Endothelial cell of umbilical vein (primary cell): ENCODE results near the gene KRT33B. TPM values are rescaled to one million over a fixed set of nuclear protein-coding genes. Genes with fewer than 3 reads are reported as not detected.

ENCODE experiments used
- BruUV-seq: library from RNA; stranded (reverse); fragments of 400-500 nt; replicated peaks from 2 replicates; lab custom pipeline; 2021; lab: Mats Ljungman, UMichigan
- CTCF ChIA-PET: fragments of 300-600, 350-600 bp; sonication (Branson Sonifier 250); formaldehyde crosslinking; loops from one replicate; lab custom pipeline; 2021; ENCODE audit warnings: antibody characterized with exemption, inconsistent platforms; lab: Charles Lee
- POLR2A ChIA-PET: fragments of 300-600, 350-600 bp; sonication (Branson Sonifier 250); formaldehyde crosslinking; loops from one replicate; lab custom pipeline; 2021; ENCODE audit warnings: antibody characterized with exemption, inconsistent platforms; lab: Charles Lee
- DNase-seq: peaks from one replicate; pipeline ENCODE4 v3.0.0-alpha.2; 2011; ENCODE audit warnings: low read depth, low spot score
- FAIRE-seq: peaks from 2 replicates; lab custom pipeline; 2011; peaks lifted over from hg19 to GRCh38; lab: Jason Lieb, UNC
- H2AFZ ChIP-seq: 2 replicates; pipeline ENCODE4 v1.6.0; 2012; ENCODE audit warnings: low read depth, low read length, control low read depth, inconsistent platforms
- H3K27ac ChIP-seq: 2 replicates; pipeline ENCODE4 v1.5.1; 2011; ENCODE audit warnings: low read depth, mild to moderate bottlenecking, control low read depth, low read length, moderate library complexity; ENCODE audit not compliant: insufficient read depth
- H3K27me3 ChIP-seq, 2 experiments: 2 replicates each; pipeline versions ENCODE4 v1.6.0 to v1.6.1; 2011; ENCODE audit warnings: low read length in 2 of 2, mixed read lengths in 1 of 2; ENCODE audit not compliant: control insufficient read depth in 2 of 2, insufficient read depth in 2 of 2
- H3K36me3 ChIP-seq, 2 experiments: 2 replicates in 1 of 2; 3 replicates in 1 of 2; pipeline ENCODE4 v1.5.1; 2011; ENCODE audit warnings: low read length in 2 of 2, mild to moderate bottlenecking in 1 of 2, moderate library complexity in 1 of 2; ENCODE audit not compliant: control insufficient read depth in 2 of 2, insufficient read depth in 2 of 2; ENCODE audit errors: extremely low read depth in 1 of 2
- H3K4me1 ChIP-seq: 3 replicates; pipeline ENCODE4 v1.5.1; 2011; ENCODE audit warnings: mild to moderate bottlenecking, low read length; ENCODE audit not compliant: control insufficient read depth, insufficient read depth; ENCODE audit errors: extremely low read depth
- H3K4me2 ChIP-seq: 2 replicates; pipeline ENCODE4 v1.6.1; 2011; ENCODE audit warnings: low read length, control low read depth, mixed read lengths; ENCODE audit not compliant: insufficient read depth
- H3K4me3 ChIP-seq, 3 experiments: fragments of 200-600 bp in 1 of 3; sonication (generic), shearing (Covaris generic) in 1 of 3; replicated peaks in 1 of 3; 2 replicates each; pipeline ENCODE4 v1.5.1; 2011 to 2016; ENCODE audit warnings: control low read depth in 3 of 3, low read length in 3 of 3, mild to moderate bottlenecking in 2 of 3, inconsistent platforms in 1 of 3, low read depth in 1 of 3, moderate library complexity in 1 of 3; ENCODE audit not compliant: insufficient read depth in 1 of 3
- H3K79me2 ChIP-seq: 2 replicates; pipeline ENCODE4 v1.6.0; 2012; ENCODE audit warnings: low read length, inconsistent platforms; ENCODE audit not compliant: control insufficient read depth, insufficient read depth
- H3K9ac ChIP-seq: replicated peaks from 2 replicates; pipeline ENCODE3; 2011; ENCODE audit warnings: low read length, control low read depth; ENCODE audit not compliant: insufficient read depth; ENCODE audit errors: extremely low read depth
- H3K9me1 ChIP-seq: replicated peaks from 3 replicates; pipeline ENCODE4 v1.6.0; 2011; ENCODE audit warnings: mild to moderate bottlenecking, low read length; ENCODE audit not compliant: control insufficient read depth, insufficient read depth; ENCODE audit errors: extremely low read depth
- H3K9me3 ChIP-seq: replicated peaks from 2 replicates; pipeline ENCODE4 v1.5.1; 2012; ENCODE audit warnings: low read length, inconsistent platforms; ENCODE audit not compliant: control insufficient read depth, insufficient read depth
- H4K20me1 ChIP-seq: replicated peaks from 2 replicates; pipeline ENCODE3; 2011; ENCODE audit warnings: mild to moderate bottlenecking, low read length; ENCODE audit not compliant: control insufficient read depth, insufficient read depth; ENCODE audit errors: extremely low read depth
- CTCF ChIP-seq, 2 donors: IDR thresholded peaks; 1 replicate in 1 of 2; 2 replicates in 1 of 2; pipeline ENCODE4 v1.5.1; 2011; ENCODE audit warnings: low read length in 2 of 2, mild to moderate bottlenecking in 2 of 2, moderate library complexity in 2 of 2, control low read depth in 1 of 2, inconsistent platforms in 1 of 2, low read depth in 1 of 2; ENCODE audit not compliant: insufficient read depth in 1 of 2; ENCODE audit errors: extremely low read depth in 1 of 2
- EZH2 ChIP-seq: IDR thresholded peaks from 2 replicates; pipeline ENCODE4 v1.6.1; 2012; ENCODE audit warnings: borderline replicate concordance, low read depth, mild to moderate bottlenecking, moderate library complexity, low read length, inconsistent platforms; ENCODE audit not compliant: severe bottlenecking
- FOS ChIP-seq: IDR thresholded peaks from 2 replicates; pipeline ENCODE4 v1.6.1; 2011; ENCODE audit warnings: mild to moderate bottlenecking, low read length, moderate library complexity, borderline replicate concordance; ENCODE audit not compliant: insufficient read depth
- GATA2 ChIP-seq: IDR thresholded peaks from 2 replicates; pipeline ENCODE4 v1.7.0; 2011; ENCODE audit warnings: low read depth, mild to moderate bottlenecking, moderate library complexity, mixed read lengths, low read length; ENCODE audit not compliant: insufficient read length, insufficient read depth
- JUN ChIP-seq: IDR thresholded peaks from 2 replicates; pipeline ENCODE4 v1.6.1; 2011; ENCODE audit warnings: borderline replicate concordance, low read depth; ENCODE audit not compliant: insufficient read length, insufficient read depth
- MAX ChIP-seq: IDR thresholded peaks from 2 replicates; pipeline ENCODE4 v1.6.1; 2011; ENCODE audit not compliant: insufficient read depth, insufficient read length
- MYC ChIP-seq: IDR thresholded peaks from one replicate; pipeline ENCODE4 v1.6.1; 2011; ENCODE audit warnings: mild to moderate bottlenecking, low read depth, low read length
- POLR2A ChIP-seq: IDR thresholded peaks from 2 replicates; pipeline ENCODE4 v1.6.1; 2012; ENCODE audit warnings: low read depth, mild to moderate bottlenecking, control low read depth, low read length
- POLR2AphosphoS5 ChIP-seq: IDR thresholded peaks from 2 replicates; pipeline ENCODE4 v1.6.1; 2012; ENCODE audit warnings: low read depth, mild to moderate bottlenecking, control low read depth, low read length, moderate library complexity; ENCODE audit not compliant: insufficient read depth
- dilution Hi-C: fragments of 300-500 bp; cut with MboI; formaldehyde crosslinking; loops from one replicate; pipeline ENCODE4 v1.15.0; 2019; ENCODE audit warnings: low sequenced_read_pairs; ENCODE audit not compliant: extremely low pct_ligation_motif_present
- intact Hi-C: fragments of 100-400 bp; cut with micrococcal nuclease; formaldehyde crosslinking; loops from one replicate; pipeline ENCODE4 v1.10.0; 2022
- polyA plus RNA-seq, 4 experiments: library from polyadenylated mRNA; depleted of rRNA in 3 of 4; stranded (reverse) in 3 of 4; unstranded in 1 of 4; fragments of >200 nt; gene quantifications; 2 replicates each; pipeline versions ENCODE4 v1.2.1 to v1.2.3, GENCODE V29; 2011 to 2012; ENCODE audit warnings: missing spikeins in 1 of 4
- total RNA-seq: library from RNA; stranded (reverse); gene quantifications from 2 replicates; pipeline ENCODE4 v1.2.3, GENCODE V29; 2021

The KRT33B gene
- total and polyA plus RNA-seq, 2 donors (not counting 3 experiments of a cell fraction or from before 2014, with no cell fraction given), result not detected

GRCh38 chr17:41322094-41322902 lies 47.3 kb downstream of the KRT33B start:
- POLR2A ChIA-PET, result interaction anchor here (0.6 kb wide), 2 partner anchors 315 to 865 kb away, joined by 4 to 6 read pairs; no protein-coding TSS in a partner anchor
- TF ChIP-seq CTCF (IDR thresholded peaks at IDR 0.05; ENCODE audit: extremely low read depth in 1 of 2, insufficient read depth in 1 of 2, low read depth in 1 of 2, low read length in 2 of 2) (peak; percentile 40 to 69), GATA2 (no peak)
- peak; percentile 49 for DNase-seq
- dilution Hi-C loops, result no loop called here
- H3K79me2 ChIP-seq, result no peaks in the 10 kb centered on the region
- H4K20me1 ChIP-seq, result no peaks in the 10 kb centered on the region
- no peak overlapping the region for H2AFZ ChIP-seq
- H3K9ac ChIP-seq, result no peak overlapping the region
- H3K4me2 ChIP-seq, result no peak overlapping the region
- H3K36me3 ChIP-seq, result no peaks in the 10 kb centered on the region
- H3K4me3 ChIP-seq, result no peak overlapping the region
- peaks cover 0 to 2% of the 10 kb centered on the region in 2 experiments for H3K27me3 ChIP-seq
- no peaks in the 10 kb centered on the region for H3K9me3 ChIP-seq
- intact Hi-C loops, result loop anchor here (1.0 to 10.0 kb wide), 2 partner anchors 343 to 413 kb away; no protein-coding TSS in a partner anchor
- H3K4me1 ChIP-seq, result no peaks in the 10 kb centered on the region
- no peak overlapping the region for H3K27ac ChIP-seq
- CTCF ChIA-PET, result interaction anchor here (0.6 to 3.3 kb wide), 37 partner anchors 9 to 1157 kb away, joined by 3 to 34 read pairs (median 3); partner anchors contain the start of gene KRTAP29-1
- BruUV-seq, result no TSS peak
- H3K9me1 ChIP-seq, result no peaks in the 10 kb centered on the region
- peak; percentile 84 for FAIRE-seq

GRCh38 chr17:41318231-41318630 lies 51.4 kb downstream of the KRT33B start:
- no peak for TF ChIP-seq CTCF (IDR thresholded peaks at IDR 0.05; ENCODE audit: extremely low read depth in 1 of 2, insufficient read depth in 1 of 2, low read depth in 1 of 2, low read length in 2 of 2)
- TF ChIP-seq MYC, result no peak
- TF ChIP-seq FOS, result no peak
- TF ChIP-seq MAX, result no peak
- no peak for TF ChIP-seq JUN
- TF ChIP-seq POLR2A, result no peak
- no peak for TF ChIP-seq POLR2AphosphoS5
- TF ChIP-seq EZH2, result no peak
- TF ChIP-seq GATA2, result no peak
- no peak overlapping the region for H3K9ac ChIP-seq
- H3K27me3 ChIP-seq, result peaks cover 0 to 2% of the 10 kb centered on the region in 2 experiments
- H4K20me1 ChIP-seq, result no peaks in the 10 kb centered on the region
- H3K36me3 ChIP-seq, result no peaks in the 10 kb centered on the region
- no peaks in the 10 kb centered on the region for H3K9me3 ChIP-seq
- dilution Hi-C loops (no loop called here), intact Hi-C loops (no loop called here)
- ChIA-PET POLR2A (no interaction called here), CTCF (interaction anchor here (0.8 kb wide), 1 partner anchor 13 kb away, joined by 3 read pairs; no protein-coding TSS in a partner anchor)
- no peaks in the 10 kb centered on the region for H3K4me1 ChIP-seq
- H3K9me1 ChIP-seq, result no peaks in the 10 kb centered on the region
- no peak overlapping the region for H2AFZ ChIP-seq
- FAIRE-seq (no peak), DNase-seq (no peak)
- H3K4me3 ChIP-seq, result no peak overlapping the region
- no TSS peak for BruUV-seq
- H3K4me2 ChIP-seq, result no peak overlapping the region
- H3K27ac ChIP-seq, result no peak overlapping the region
- no peaks in the 10 kb centered on the region for H3K79me2 ChIP-seq
